Measurements from ENCODE around the gene FILIP1L.

Gene FILIP1L

GRCh38 chr3:100063929-100064461 lies 50.3 kb downstream of the FILIP1L start:
- Histone ChIP-seq H3K27me3 (ENCODE audit: control insufficient read depth, insufficient read depth, low read length) (no peaks in the 10 kb centered on the region), H3K9me3 (ENCODE audit: control insufficient read depth, low read length) (no peaks in the 10 kb centered on the region), H2AFZ (no peak overlapping the region), H3K4me2 (ENCODE audit: low read length) (no peak overlapping the region), H3K27ac (no peak overlapping the region), H3K4me1 (no peaks in the 10 kb centered on the region), H3K9ac (no peak overlapping the region), H3K79me2 (no peaks in the 10 kb centered on the region), H3K36me3 (ENCODE audit: control insufficient read depth, insufficient read depth, low read length) (no peaks in the 10 kb centered on the region), H3K4me3 (ENCODE audit: low read depth, low read length) (no peak overlapping the region)
- TF ChIP-seq CTCF (IDR thresholded peaks at IDR 0.05) = no peak

- no peak for TF ChIP-seq CTCF (IDR thresholded peaks at IDR 0.05)
- no peaks in the 10 kb centered on the region for H3K36me3 ChIP-seq (ENCODE audit: control insufficient read depth, insufficient read depth, low read length)
Observed at GRCh38 chr3:100062665-100063064, 51.6 kb downstream of the FILIP1L start.

GRCh38 chr3:100060685-100061484 lies 53.4 kb downstream of the FILIP1L start:
- H3K9me3 ChIP-seq (ENCODE audit: control insufficient read depth, low read length) = no peaks in the 10 kb centered on the region
- H3K4me3 ChIP-seq (ENCODE audit: low read depth, low read length) = no peak overlapping the region
- H3K4me1 ChIP-seq = no peaks in the 10 kb centered on the region
- H3K79me2 ChIP-seq = no peaks in the 10 kb centered on the region
- H3K27me3 ChIP-seq (ENCODE audit: control insufficient read depth, insufficient read depth, low read length) = no peaks in the 10 kb centered on the region
- no peak for TF ChIP-seq CTCF (IDR thresholded peaks at IDR 0.05)
- H3K9ac ChIP-seq = no peak overlapping the region
- no peaks in the 10 kb centered on the region for H3K36me3 ChIP-seq (ENCODE audit: control insufficient read depth, insufficient read depth, low read length)
- H3K4me2 ChIP-seq (ENCODE audit: low read length) = no peak overlapping the region
- H3K27ac ChIP-seq = no peak overlapping the region
- H2AFZ ChIP-seq = no peak overlapping the region

More at GRCh38 chr3:100062665-100063064, 51.6 kb downstream of the FILIP1L start:
- no peak overlapping the region for H3K4me3 ChIP-seq (ENCODE audit: low read depth, low read length)
- H3K4me1 ChIP-seq = no peaks in the 10 kb centered on the region
- no peak overlapping the region for H3K27ac ChIP-seq
- H3K9me3 ChIP-seq (ENCODE audit: control insufficient read depth, low read length) = no peaks in the 10 kb centered on the region
- H2AFZ ChIP-seq = no peak overlapping the region
- H3K4me2 ChIP-seq (ENCODE audit: low read length) = no peak overlapping the region
- no peak overlapping the region for H3K9ac ChIP-seq
- no peaks in the 10 kb centered on the region for H3K79me2 ChIP-seq
- H3K27me3 ChIP-seq (ENCODE audit: control insufficient read depth, insufficient read depth, low read length) = no peaks in the 10 kb centered on the region

- Histone ChIP-seq H3K4me2 (ENCODE audit: low read length) (no peak overlapping the region), H3K4me1 (no peaks in the 10 kb centered on the region), H3K36me3 (ENCODE audit: control insufficient read depth, insufficient read depth, low read length) (no peaks in the 10 kb centered on the region), H3K79me2 (no peaks in the 10 kb centered on the region), H3K27ac (no peak overlapping the region), H3K4me3 (ENCODE audit: low read depth, low read length) (no peak overlapping the region), H3K27me3 (ENCODE audit: control insufficient read depth, insufficient read depth, low read length) (no peaks in the 10 kb centered on the region), H2AFZ (no peak overlapping the region), H3K9me3 (ENCODE audit: control insufficient read depth, low read length) (no peaks in the 10 kb centered on the region), H3K9ac (no peak overlapping the region)
- TF ChIP-seq CTCF (IDR thresholded peaks at IDR 0.05) = no peak
Observed at GRCh38 chr3:100059472-100059871, 54.8 kb downstream of the FILIP1L start.

Measured in parathyroid adenoma (tissue), 2 donors.